ENCODE results near the gene TMEM131.

GRCh38 chr2:98037666-98038336, 42.1 kb upstream of the TMEM131 start:
- TF ChIP-seq, protein P1, sequence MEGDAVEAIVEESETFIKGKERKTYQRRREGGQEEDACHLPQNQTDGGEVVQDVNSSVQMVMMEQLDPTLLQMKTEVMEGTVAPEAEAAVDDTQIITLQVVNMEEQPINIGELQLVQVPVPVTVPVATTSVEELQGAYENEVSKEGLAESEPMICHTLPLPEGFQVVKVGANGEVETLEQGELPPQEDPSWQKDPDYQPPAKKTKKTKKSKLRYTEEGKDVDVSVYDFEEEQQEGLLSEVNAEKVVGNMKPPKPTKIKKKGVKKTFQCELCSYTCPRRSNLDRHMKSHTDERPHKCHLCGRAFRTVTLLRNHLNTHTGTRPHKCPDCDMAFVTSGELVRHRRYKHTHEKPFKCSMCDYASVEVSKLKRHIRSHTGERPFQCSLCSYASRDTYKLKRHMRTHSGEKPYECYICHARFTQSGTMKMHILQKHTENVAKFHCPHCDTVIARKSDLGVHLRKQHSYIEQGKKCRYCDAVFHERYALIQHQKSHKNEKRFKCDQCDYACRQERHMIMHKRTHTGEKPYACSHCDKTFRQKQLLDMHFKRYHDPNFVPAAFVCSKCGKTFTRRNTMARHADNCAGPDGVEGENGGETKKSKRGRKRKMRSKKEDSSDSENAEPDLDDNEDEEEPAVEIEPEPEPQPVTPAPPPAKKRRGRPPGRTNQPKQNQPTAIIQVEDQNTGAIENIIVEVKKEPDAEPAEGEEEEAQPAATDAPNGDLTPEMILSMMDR (IDR thresholded peaks at IDR 0.05): no peak
- no peak for TF ChIP-seq POLR2A (IDR thresholded peaks at IDR 0.05)

All from lower leg skin (tissue), 3 donors.